Bronchial epithelial cell (primary cell): ENCODE data around the gene SNX32. TPM values are rescaled to one million over a fixed set of nuclear protein-coding genes. Genes with fewer than 3 reads are reported as not detected.
"Not testable (repeated sequence)": the region's sequence is repeated elsewhere in the genome, so short reads cannot be mapped to it uniquely, and the experiment has no call there.

Experiments used
- DNase-seq: peaks from one replicate; pipeline ENCODE4 v3.0.0-alpha.2; 2010; ENCODE audit warnings: low read depth
- FAIRE-seq: peaks from 2 replicates; lab custom pipeline; 2011; peaks lifted over from hg19 to GRCh38; lab: Jason Lieb, UNC
- H3K27me3 ChIP-seq: 2 replicates; pipeline ENCODE4 v1.5.1; 2011; ENCODE audit warnings: low read length; ENCODE audit not compliant: control insufficient read depth, insufficient read depth
- H3K36me3 ChIP-seq: 2 replicates; pipeline ENCODE4 v1.5.1; 2011; ENCODE audit warnings: low read length; ENCODE audit not compliant: control insufficient read depth, insufficient read depth
- H3K4me3 ChIP-seq: 2 replicates; pipeline ENCODE4 v1.5.1; 2011; ENCODE audit warnings: mild to moderate bottlenecking, low read depth, low read length, control low read depth
- CTCF ChIP-seq: IDR thresholded peaks from 2 replicates; pipeline ENCODE4 v1.5.1; 2011; ENCODE audit warnings: mild to moderate bottlenecking, moderate library complexity, low read length, control low read depth, inconsistent platforms; ENCODE audit not compliant: insufficient read depth, severe bottlenecking
- total RNA-seq: library from RNA; depleted of rRNA; stranded (reverse); fragments of >200 nt; gene quantifications from 2 replicates; pipeline ENCODE4 v1.2.1, GENCODE V29; 2014

SNX32 gene
- total RNA-seq, 1 donor from 2014 or later: not detected

GRCh38 chr11:65817835-65818680, 15.7 kb upstream of the SNX32 start:
- Histone ChIP-seq H3K4me3 (peak overlapping the region; percentile 44), H3K27me3 (no peaks in the 10 kb centered on the region), H3K36me3 (no peaks in the 10 kb centered on the region)
- TF ChIP-seq CTCF: peak; percentile 97
- FAIRE-seq: no peak
- peak; percentile 61 for DNase-seq

DNA sequence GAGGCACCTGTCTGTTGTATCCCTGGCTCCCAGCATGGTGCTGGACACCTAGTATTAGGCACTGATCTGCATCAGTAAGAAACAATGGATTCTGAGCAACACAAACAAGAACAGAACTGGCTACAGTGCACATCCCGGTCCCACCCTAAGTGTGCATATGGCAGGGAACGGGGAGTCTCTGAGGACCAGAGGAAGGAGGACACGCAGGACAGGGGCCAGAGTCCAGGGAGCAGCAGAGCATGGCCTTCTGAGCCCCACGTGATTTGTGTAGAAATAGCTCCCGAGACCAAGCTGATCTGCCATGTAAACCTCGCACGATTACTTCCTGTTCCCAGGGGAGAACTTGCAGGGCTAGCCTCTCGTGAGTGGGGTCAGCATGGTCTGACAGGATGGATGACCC, 12.7 kb upstream of the SNX32 start:
- Histone ChIP-seq H3K4me3 (no peak overlapping the region), H3K36me3 (no peaks in the 10 kb centered on the region), H3K27me3 (no peaks in the 10 kb centered on the region)
- TF ChIP-seq CTCF: no peak
- DNase-seq (no peak), FAIRE-seq (no peak)

GRCh38 chr11:65822776-65823528, 10.8 kb upstream of the SNX32 start:
- Histone ChIP-seq H3K4me3 (no peak overlapping the region), H3K36me3 (no peaks in the 10 kb centered on the region), H3K27me3 (no peaks in the 10 kb centered on the region)
- no peak for TF ChIP-seq CTCF
- FAIRE-seq (no peak), DNase-seq (no peak)

- no peak for FAIRE-seq
- H3K36me3 ChIP-seq: no peaks in the 10 kb centered on the region
- no peak for DNase-seq
- H3K4me3 ChIP-seq: no peak overlapping the region
- H3K27me3 ChIP-seq: peaks cover 1% of the 10 kb centered on the region
- TF ChIP-seq CTCF: no peak
Observed at GRCh38 chr11:65826984-65827735, 6.6 kb upstream of the SNX32 start.

DNA sequence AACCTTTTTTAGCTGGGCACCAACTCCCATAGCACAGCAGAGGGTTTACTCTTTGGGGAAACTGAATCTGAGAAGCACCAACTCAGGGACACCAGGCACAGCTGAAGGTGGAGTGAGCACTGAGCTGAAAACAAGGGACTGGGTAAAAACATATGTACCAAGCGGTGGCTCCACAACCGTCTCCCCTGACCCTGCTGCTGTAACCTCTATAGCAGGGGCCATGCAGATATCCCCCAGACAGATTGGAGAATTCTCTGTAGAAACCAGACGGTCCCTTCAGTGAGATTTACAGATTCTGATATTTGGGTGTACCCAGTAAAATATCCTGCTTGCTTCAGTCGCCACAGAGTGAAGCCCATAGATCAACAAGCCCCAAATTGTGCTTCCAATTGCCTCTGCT, 4.3 kb upstream of the SNX32 start:
- FAIRE-seq: no peak
- Histone ChIP-seq H3K36me3 (no peaks in the 10 kb centered on the region), H3K27me3 (peaks cover 1% of the 10 kb centered on the region), H3K4me3 (no peak overlapping the region)
- no peak for DNase-seq
- no peak for TF ChIP-seq CTCF

DNA sequence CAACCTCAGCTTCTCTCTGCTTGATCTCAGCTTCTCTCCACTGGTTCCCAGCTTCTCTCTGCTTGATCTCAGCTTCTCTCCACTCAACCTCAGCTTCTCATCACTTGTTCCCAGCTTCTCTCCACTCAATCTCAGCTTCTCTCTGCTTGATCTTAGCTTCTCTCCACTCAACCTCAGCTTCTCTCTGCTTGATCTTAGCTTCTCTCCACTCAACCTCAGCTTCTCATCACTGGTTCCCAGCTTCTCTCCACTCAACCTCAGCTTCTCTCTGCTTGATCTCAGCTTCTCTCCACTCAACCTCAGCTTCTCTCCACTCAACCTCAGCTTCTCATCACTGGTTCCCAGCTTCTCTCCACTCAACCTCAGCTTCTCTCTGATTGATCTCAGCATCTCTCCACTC, 1.5 kb upstream of the SNX32 start:
- DNase-seq, H3K27me3 ChIP-seq, H3K4me3 ChIP-seq, H3K36me3 ChIP-seq: not testable (repeated sequence)
- FAIRE-seq: peak; percentile 68
